ENCODE measurements around the gene CCDC74A.
"Not testable (repeated sequence)": the region's sequence is repeated elsewhere in the genome, so short reads cannot be mapped to it uniquely, and the experiment has no call there.

Gene CCDC74A

DNA sequence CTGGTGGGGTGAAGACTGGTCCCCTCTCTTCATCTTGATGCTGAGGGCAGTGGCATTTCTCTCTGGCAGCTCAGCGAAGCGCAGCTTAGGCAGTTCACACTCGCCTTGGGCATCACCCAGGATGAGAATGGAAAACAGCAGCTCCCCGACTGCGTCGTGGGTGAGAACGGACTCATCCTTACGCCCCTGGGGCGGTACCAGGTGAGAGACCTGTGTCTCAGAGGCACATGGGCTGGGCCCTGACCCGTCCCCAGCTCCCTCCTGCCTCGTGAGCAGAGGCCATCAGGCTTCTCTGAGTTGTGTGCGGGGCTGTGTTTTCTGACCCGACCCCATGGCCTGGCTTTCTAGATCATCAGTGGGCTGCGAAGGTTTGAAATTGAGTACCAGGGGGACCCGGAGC is 8.2 kb upstream of the CCDC74A start:
- Histone ChIP-seq H3K27ac (ENCODE audit: low read depth, low read length) (no peak overlapping the region), H3K4me1 (ENCODE audit: control insufficient read depth, low read length) (no peaks in the 10 kb centered on the region; the same call in 1 of the 2 replicates), H3K9me2 (replicated peaks; ENCODE audit: control insufficient read depth, low read length) (no peaks in the 10 kb centered on the region), H3K4me3 (ENCODE audit: low read length) (no peak overlapping the region), H3K79me2 (ENCODE audit: control insufficient read depth, low read length) (no peaks in the 10 kb centered on the region), H3K9me3 (ENCODE audit: control insufficient read depth, insufficient read depth, low read length) (no peaks in the 10 kb centered on the region), H4K20me1 (ENCODE audit: control insufficient read depth, insufficient read depth, low read depth, low read length) (no peaks in the 10 kb centered on the region), H3K36me3 (ENCODE audit: control insufficient read depth, low read length) (peaks cover 32% of the 10 kb centered on the region), H3F3A (ENCODE audit: control insufficient read depth, insufficient read depth) (no peaks in the 10 kb centered on the region), H3K27me3 (ENCODE audit: control insufficient read depth, low read length) (no peaks in the 10 kb centered on the region), H3K4me2 (ENCODE audit: low read length) (no peak overlapping the region)
- TF ChIP-seq, protein P1, sequence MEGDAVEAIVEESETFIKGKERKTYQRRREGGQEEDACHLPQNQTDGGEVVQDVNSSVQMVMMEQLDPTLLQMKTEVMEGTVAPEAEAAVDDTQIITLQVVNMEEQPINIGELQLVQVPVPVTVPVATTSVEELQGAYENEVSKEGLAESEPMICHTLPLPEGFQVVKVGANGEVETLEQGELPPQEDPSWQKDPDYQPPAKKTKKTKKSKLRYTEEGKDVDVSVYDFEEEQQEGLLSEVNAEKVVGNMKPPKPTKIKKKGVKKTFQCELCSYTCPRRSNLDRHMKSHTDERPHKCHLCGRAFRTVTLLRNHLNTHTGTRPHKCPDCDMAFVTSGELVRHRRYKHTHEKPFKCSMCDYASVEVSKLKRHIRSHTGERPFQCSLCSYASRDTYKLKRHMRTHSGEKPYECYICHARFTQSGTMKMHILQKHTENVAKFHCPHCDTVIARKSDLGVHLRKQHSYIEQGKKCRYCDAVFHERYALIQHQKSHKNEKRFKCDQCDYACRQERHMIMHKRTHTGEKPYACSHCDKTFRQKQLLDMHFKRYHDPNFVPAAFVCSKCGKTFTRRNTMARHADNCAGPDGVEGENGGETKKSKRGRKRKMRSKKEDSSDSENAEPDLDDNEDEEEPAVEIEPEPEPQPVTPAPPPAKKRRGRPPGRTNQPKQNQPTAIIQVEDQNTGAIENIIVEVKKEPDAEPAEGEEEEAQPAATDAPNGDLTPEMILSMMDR (IDR thresholded peaks at IDR 0.05; ENCODE audit: low read depth, low read length, poor library complexity, severe bottlenecking): no peak
- TF ChIP-seq EZH2phosphoT487 (IDR thresholded peaks at IDR 0.05; ENCODE audit: borderline replicate concordance, low read length): no peak

DNA sequence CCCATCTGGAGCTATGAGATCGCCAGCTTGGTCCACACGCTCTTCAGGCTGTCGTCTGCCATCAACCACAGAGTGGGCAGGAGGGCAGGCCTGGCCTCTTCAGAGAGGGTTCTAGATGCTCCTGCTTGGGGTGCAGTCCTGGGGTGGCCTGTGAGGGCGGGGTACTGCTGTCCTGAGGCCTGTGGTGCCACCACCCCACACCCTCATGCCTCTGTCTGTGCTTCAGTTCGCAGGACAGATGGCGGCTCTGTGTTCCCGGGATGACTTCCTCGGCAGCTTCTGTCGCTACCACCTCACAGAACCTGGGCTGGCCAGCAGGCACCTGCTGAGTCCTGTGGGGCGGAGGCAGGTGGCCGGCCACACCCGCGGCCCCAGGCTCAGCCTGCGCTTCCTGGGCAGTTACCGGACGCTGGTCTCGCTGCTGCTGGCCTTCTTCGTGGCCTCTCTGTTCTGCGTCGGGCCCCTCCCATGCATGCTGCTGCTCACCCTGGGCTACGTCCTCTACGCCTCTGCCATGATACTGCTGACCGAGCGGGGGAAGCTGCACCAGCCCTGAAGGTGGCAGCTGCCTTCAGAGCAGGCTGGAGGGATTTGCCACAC is 7.7 kb upstream of the CCDC74A start:
- H3K9me3 ChIP-seq (ENCODE audit: control insufficient read depth, insufficient read depth, low read length); H3K27ac ChIP-seq (ENCODE audit: low read depth, low read length); H3K4me3 ChIP-seq (ENCODE audit: low read length); H3K9me2 ChIP-seq (replicated peaks; ENCODE audit: control insufficient read depth, low read length); H4K20me1 ChIP-seq (ENCODE audit: control insufficient read depth, insufficient read depth, low read depth, low read length); H3K79me2 ChIP-seq (ENCODE audit: control insufficient read depth, low read length); H3F3A ChIP-seq (ENCODE audit: control insufficient read depth, insufficient read depth); H3K27me3 ChIP-seq (ENCODE audit: control insufficient read depth, low read length); H3K4me1 ChIP-seq (ENCODE audit: control insufficient read depth, low read length); H3K4me2 ChIP-seq (ENCODE audit: low read length): not testable (repeated sequence)
- H3K36me3 ChIP-seq (ENCODE audit: control insufficient read depth, low read length): peaks cover 32% of the 10 kb centered on the region

GRCh38 chr2:131520526-131520925 is 7.2 kb upstream of the CCDC74A start:
- no peaks in the 10 kb centered on the region for H3K9me2 ChIP-seq (replicated peaks; ENCODE audit: control insufficient read depth, low read length)
- peaks cover 32% of the 10 kb centered on the region for H3K36me3 ChIP-seq (ENCODE audit: control insufficient read depth, low read length)
- H3F3A ChIP-seq (ENCODE audit: control insufficient read depth, insufficient read depth): peaks cover 5% of the 10 kb centered on the region
- H3K27me3 ChIP-seq (ENCODE audit: control insufficient read depth, low read length): no peaks in the 10 kb centered on the region
- no peak for TF ChIP-seq EZH2phosphoT487 (IDR thresholded peaks at IDR 0.05; ENCODE audit: borderline replicate concordance, low read length)
- TF ChIP-seq, protein P1 (IDR thresholded peaks at IDR 0.05; ENCODE audit: low read depth, low read length, poor library complexity, severe bottlenecking): no peak
- no peak overlapping the region for H3K4me3 ChIP-seq (ENCODE audit: low read length)
- no peaks in the 10 kb centered on the region for H3K79me2 ChIP-seq (ENCODE audit: control insufficient read depth, low read length)
- no peak overlapping the region for H3K4me2 ChIP-seq (ENCODE audit: low read length)
- no peaks in the 10 kb centered on the region for H4K20me1 ChIP-seq (ENCODE audit: control insufficient read depth, insufficient read depth, low read depth, low read length)
- H3K9me3 ChIP-seq (ENCODE audit: control insufficient read depth, insufficient read depth, low read length): no peaks in the 10 kb centered on the region
- H3K4me1 ChIP-seq (ENCODE audit: control insufficient read depth, low read length): no peaks in the 10 kb centered on the region
- H3K27ac ChIP-seq (ENCODE audit: low read depth, low read length): no peak overlapping the region

GRCh38 chr2:131521524-131521923 is 6.2 kb upstream of the CCDC74A start:
- H3K36me3 ChIP-seq (ENCODE audit: control insufficient read depth, low read length): peaks cover 32% of the 10 kb centered on the region
- not testable (repeated sequence) for H3K9me2 ChIP-seq (replicated peaks; ENCODE audit: control insufficient read depth, low read length); H3K4me3 ChIP-seq (ENCODE audit: low read length); H3F3A ChIP-seq (ENCODE audit: control insufficient read depth, insufficient read depth); H4K20me1 ChIP-seq (ENCODE audit: control insufficient read depth, insufficient read depth, low read depth, low read length); H3K27ac ChIP-seq (ENCODE audit: low read depth, low read length); H3K9me3 ChIP-seq (ENCODE audit: control insufficient read depth, insufficient read depth, low read length); H3K4me1 ChIP-seq (ENCODE audit: control insufficient read depth, low read length); H3K27me3 ChIP-seq (ENCODE audit: control insufficient read depth, low read length); H3K79me2 ChIP-seq (ENCODE audit: control insufficient read depth, low read length); H3K4me2 ChIP-seq (ENCODE audit: low read length)

All from DOHH2 (cell line).